GM12878 (cell line): ENCODE data around the gene KRTAP10-7. TPM values are rescaled to one million over a fixed set of nuclear protein-coding genes. Genes with fewer than 3 reads are reported as not detected.
A peak's percentile ranks its signal among the peaks of the same experiment; 100 is the strongest.

ENCODE experiments used
- ATAC-seq: fragments of 200-7000 bp; cut with Tn5 transposase; 3 replicates; pipeline ENCODE4 v1.9.1; 2020; ENCODE audit warnings: mild to moderate bottlenecking, moderate library complexity
- BruUV-seq: library from RNA; stranded (reverse); fragments of 400-500 nt; replicated peaks from 2 replicates; lab custom pipeline; 2021; lab: Mats Ljungman, UMichigan
- CTCF ChIA-PET: fragments of 300-600 bp; sonication (Branson Sonifier 250); formaldehyde crosslinking; extraction: SDS; loops from one replicate; lab custom pipeline; 2021; ENCODE audit warnings: inconsistent platforms; lab: Yijun Ruan, JAX
- POLR2A ChIA-PET: fragments of 350-600 bp; formaldehyde crosslinking; extraction: SDS; loops from one replicate; lab custom pipeline; 2021; ENCODE audit warnings: inconsistent platforms; lab: Charles Lee
- RAD21 ChIA-PET: fragments of 300-600 bp; sonication (Branson Sonifier 250); formaldehyde crosslinking; loops from one replicate; lab custom pipeline; 2023; ENCODE audit warnings: antibody characterized with exemption; ENCODE audit not compliant: unreplicated experiment; lab: Charles Lee
- SMC1A ChIA-PET: fragments of 300-600 bp; sonication (Branson Sonifier 250); formaldehyde crosslinking; loops from one replicate; lab custom pipeline; 2023; ENCODE audit not compliant: unreplicated experiment, uncharacterized antibody; lab: Charles Lee
- DNase-seq: peaks from one replicate; pipeline ENCODE4 v3.0.0-alpha.2; 2011; ENCODE audit warnings: low read depth, low spot score
- FAIRE-seq: peaks from 3 replicates; lab custom pipeline; 2011; peaks lifted over from hg19 to GRCh38; lab: Jason Lieb, UNC
- H2AFZ ChIP-seq: 2 replicates; pipeline ENCODE4 v1.6.0; 2011; ENCODE audit warnings: low read depth, low read length, control low read depth; ENCODE audit not compliant: control insufficient read depth
- H3K27ac ChIP-seq: 2 replicates; pipeline ENCODE4 v1.5.1; 2011; ENCODE audit warnings: control low read depth; ENCODE audit not compliant: control insufficient read depth, insufficient read depth
- H3K27me3 ChIP-seq, 2 experiments: replicated peaks in 1 of 2; 2 replicates each; pipeline versions ENCODE4 v1.6.0 to v1.6.1; 2011; ENCODE audit warnings: low read length in 1 of 2; ENCODE audit not compliant: control insufficient read depth in 2 of 2, insufficient read depth in 2 of 2
- H3K36me3 ChIP-seq, 2 experiments: 2 replicates each; pipeline ENCODE4 v1.5.1; 2011; ENCODE audit warnings: low read length in 1 of 2; ENCODE audit not compliant: control insufficient read depth in 2 of 2, insufficient read depth in 2 of 2
- H3K4me1 ChIP-seq: 2 replicates; pipeline ENCODE4 v1.6.1; 2011; ENCODE audit warnings: mild to moderate bottlenecking, low read length, moderate library complexity, mixed read lengths; ENCODE audit not compliant: control insufficient read depth, insufficient read depth
- H3K4me2 ChIP-seq: 2 replicates; pipeline ENCODE4 v1.6.0; 2011; ENCODE audit warnings: control low read depth; ENCODE audit not compliant: control insufficient read depth, insufficient read depth
- H3K4me3 ChIP-seq: fragments of 200-600 bp; sonication (generic); 2 replicates; pipeline ENCODE4 v1.5.1; 2016
- H3K79me2 ChIP-seq: 2 replicates; pipeline ENCODE4 v1.6.0; 2011; ENCODE audit warnings: low read length; ENCODE audit not compliant: control insufficient read depth, insufficient read depth
- H3K9ac ChIP-seq: 2 replicates; pipeline ENCODE4 v1.8.0; 2011; ENCODE audit warnings: low read length, control low read depth, mixed read lengths; ENCODE audit not compliant: control insufficient read depth, insufficient read depth
- H3K9me3 ChIP-seq: replicated peaks from 3 replicates; pipeline ENCODE4 v1.5.1; 2011; ENCODE audit warnings: mild to moderate bottlenecking, low read length; ENCODE audit not compliant: control insufficient read depth, insufficient read depth
- H4K20me1 ChIP-seq: 2 replicates; pipeline ENCODE4 v1.6.0; 2011; ENCODE audit not compliant: control insufficient read depth, insufficient read depth
- CTCF ChIP-seq, 3 experiments: IDR thresholded peaks in 2 of 3; conservative IDR thresholded peaks in 1 of 3; 2 replicates each; pipeline ENCODE4 v1.5.1; 2011; ENCODE audit warnings: low read depth in 3 of 3, low read length in 3 of 3, mild to moderate bottlenecking in 3 of 3, control low read depth in 2 of 3, moderate library complexity in 2 of 3, inconsistent platforms in 1 of 3, mixed read lengths in 1 of 3; ENCODE audit not compliant: control insufficient read depth in 2 of 3, insufficient read depth in 1 of 3; ENCODE audit errors: extremely low read depth in 1 of 3
- EZH2 ChIP-seq: IDR thresholded peaks from 2 replicates; pipeline ENCODE4 v1.6.1; 2012; ENCODE audit warnings: low read depth, mild to moderate bottlenecking, control low read depth, inconsistent platforms, low read length, borderline replicate concordance; ENCODE audit not compliant: control insufficient read depth
- FOXM1 ChIP-seq: IDR thresholded peaks from 2 replicates; pipeline ENCODE4 v1.6.1; 2012; ENCODE audit warnings: low read depth, mild to moderate bottlenecking, inconsistent platforms, low read length, moderate library complexity
- IKZF1 ChIP-seq: fragments of 450-650 bp; conservative IDR thresholded peaks from 2 replicates; pipeline ENCODE4 v1.6.1; 2017; ENCODE audit warnings: antibody characterized with exemption, mild to moderate bottlenecking
- NFXL1 ChIP-seq: fragments of 450-650 bp; IDR thresholded peaks from 2 replicates; pipeline ENCODE4 v1.6.1; 2017; ENCODE audit warnings: antibody characterized with exemption, mild to moderate bottlenecking, borderline replicate concordance
- PAX5 ChIP-seq: IDR thresholded peaks from 2 replicates; pipeline ENCODE4 v1.6.1; 2011; ENCODE audit warnings: low read depth, low read length, borderline replicate concordance
- RB1 ChIP-seq: fragments of 450-650 bp; formaldehyde crosslinking; IDR thresholded peaks from 2 replicates; pipeline ENCODE4 v1.6.1; 2017; ENCODE audit warnings: mild to moderate bottlenecking, borderline replicate concordance
- SIN3A ChIP-seq: IDR thresholded peaks from 2 replicates; pipeline ENCODE4 v1.6.1; 2012; ENCODE audit warnings: low read depth, low read length, improper control_type of control experiment
- SMC3 ChIP-seq: IDR thresholded peaks from 2 replicates; pipeline ENCODE4 v1.6.1; 2011; ENCODE audit warnings: low read length, improper control_type of control experiment, borderline replicate concordance
- SPI1 ChIP-seq: IDR thresholded peaks from 2 replicates; pipeline ENCODE4 v1.6.1; 2011; ENCODE audit warnings: low read depth, mild to moderate bottlenecking, low read length, moderate library complexity, borderline replicate concordance; ENCODE audit not compliant: insufficient read depth
- STAT3 ChIP-seq: IDR thresholded peaks from 2 replicates; pipeline ENCODE4 v1.6.1; 2011; ENCODE audit warnings: low read depth, low read length, improper control_type of control experiment
- SUPT20H ChIP-seq: IDR thresholded peaks from 2 replicates; pipeline ENCODE4 v1.6.1; 2011; ENCODE audit warnings: low read depth, mild to moderate bottlenecking, low read length, moderate library complexity, borderline replicate concordance; ENCODE audit not compliant: control insufficient read depth
- TAF1 ChIP-seq: IDR thresholded peaks from 2 replicates; pipeline ENCODE4 v1.6.1; 2011; ENCODE audit warnings: mild to moderate bottlenecking, low read depth, low read length, borderline replicate concordance
- TARDBP ChIP-seq: IDR thresholded peaks from 2 replicates; pipeline ENCODE4 v1.6.1; 2016; ENCODE audit warnings: borderline replicate concordance
- YY1 ChIP-seq: IDR thresholded peaks from 2 replicates; pipeline ENCODE4 v1.6.1; 2011; ENCODE audit warnings: low read depth, mild to moderate bottlenecking, low read length
- WGBS: methylation state at CpG from one replicate; pipeline ENCODE4 v1.1.6; 2016; ENCODE audit warnings: low lambda C conversion rate; ENCODE audit not compliant: insufficient replicate concordance, insufficient coverage; ENCODE audit errors: missing lambda C conversion rate; 5-methylcytosine and 5-hydroxymethylcytosine counted together
- in situ Hi-C: fragments of 300-500 bp; cut with MboI; formaldehyde crosslinking; loops from 9 replicates; pipeline ENCODE4 v1.14.3; 2018; ENCODE audit warnings: mixed read lengths
- intact Hi-C: fragments of 100-400 bp; cut with micrococcal nuclease; formaldehyde crosslinking; loops from one replicate; pipeline ENCODE4 v1.14.2; 2022; ENCODE audit not compliant: unreplicated experiment
- polyA plus RNA-seq, 11 experiments: library from polyadenylated mRNA; depleted of rRNA in 4 of 11; unstranded in 6 of 11; stranded (reverse) in 5 of 11; fragments of >200 nt; fragmentation: Nextera tagmentation in 4 of 11; fragmentation: Illumina TruSeq in 1 of 11; extraction: Ambion mirVana in 4 of 11; extraction: Trizol in 1 of 11; gene quantifications; 1 replicate in 1 of 11; 2 replicates in 10 of 11; pipeline versions ENCODE4 v1.2.1 to v1.2.3, GENCODE V29; 2011 to 2016; ENCODE audit warnings: inconsistent platforms in 2 of 11, missing spikeins in 2 of 11, low read depth in 1 of 11
- total RNA-seq, 4 experiments: library from RNA; depleted of rRNA in 3 of 4; stranded (reverse); fragments of >200 nt in 3 of 4; fragmentation: Illumina TruSeq in 1 of 4; extraction: Trizol in 1 of 4; gene quantifications; 2 replicates each; pipeline versions ENCODE4 v1.2.1 to v1.2.3, GENCODE V29; 2013 to 2021

KRTAP10-7 gene
- total and polyA plus RNA-seq, 10 of the 15 experiments (the other 5 are each of a cell fraction or from before 2014, with no cell fraction given), result not detected

- SMC1A ChIA-PET, result interaction anchor here (1.1 to 1.3 kb wide), 2 partner anchors 10 to 57 kb away, joined by 3 read pairs; no protein-coding TSS in a partner anchor
- H3K27ac ChIP-seq, result no peak overlapping the region
- no peak overlapping the region for H2AFZ ChIP-seq
- TF ChIP-seq CTCF (IDR thresholded peaks at IDR 0.05 in 2 of 3, conservative IDR thresholded peaks at IDR 0.05 in 1 of 3; ENCODE audit: control insufficient read depth in 2 of 3, extremely low read depth in 1 of 3, insufficient read depth in 1 of 3, low read depth in 3 of 3, low read length in 3 of 3) (peak in 1 of 3 experiments; percentile 7; a peak in 2 of 6 replicates), TAF1 (no peak)
- no peaks in the 10 kb centered on the region for H4K20me1 ChIP-seq
- no peaks in the 10 kb centered on the region for H3K79me2 ChIP-seq
- no peaks in the 10 kb centered on the region for H3K4me1 ChIP-seq
- H3K4me2 ChIP-seq, result no peak overlapping the region
- peaks cover 1% of the 10 kb centered on the region; the same call in 1 of the 3 replicates for H3K9me3 ChIP-seq
- POLR2A ChIA-PET, result no interaction called here
- ATAC-seq (no peak), FAIRE-seq (no peak), DNase-seq (no peak)
- CTCF ChIA-PET, result interaction anchor here (0.9 to 1.1 kb wide), 2 partner anchors 108 to 175 kb away, joined by 3 read pairs; no protein-coding TSS in a partner anchor
- BruUV-seq, result no TSS peak
- in situ Hi-C loops, result no loop called here
- H3K27me3 ChIP-seq, result no peaks in the 10 kb centered on the region
- H3K9ac ChIP-seq, result no peak overlapping the region
- H3K4me3 ChIP-seq, result no peak overlapping the region
- intact Hi-C loops, result no loop called here
- RAD21 ChIA-PET, result interaction anchor here (0.9 to 1.3 kb wide), 2 partner anchors 54 to 124 kb away, joined by 3 read pairs; no protein-coding TSS in a partner anchor
- no peaks in the 10 kb centered on the region for H3K36me3 ChIP-seq
- WGBS, result 18% methylated on average over 4 of the region's 4 CpGs
Measured at GRCh38 chr21:44618504-44618903, 18.1 kb downstream of the KRTAP10-7 start.

- no peak for DNase-seq
- no peak for ATAC-seq
- no peak for FAIRE-seq
- SMC1A ChIA-PET, result interaction anchor here (1.1 to 1.3 kb wide), 2 partner anchors 10 to 57 kb away, joined by 3 read pairs; no protein-coding TSS in a partner anchor
- Histone ChIP-seq H3K4me2 (no peak overlapping the region), H3K27me3 (no peaks in the 10 kb centered on the region), H3K9me3 (peaks cover 1% of the 10 kb centered on the region; the same call in 1 of the 3 replicates), H3K36me3 (no peaks in the 10 kb centered on the region), H3K27ac (no peak overlapping the region)
- intact Hi-C loops, result no loop called here
- 26% methylated on average over 3 of the region's 3 CpGs for WGBS
- TF ChIP-seq FOXM1 (no peak), EZH2 (no peak), IKZF1 (no peak), PAX5 (no peak), SMC3 (no peak), NFXL1 (no peak), SPI1 (no peak), RB1 (no peak), YY1 (no peak), TARDBP (no peak), SUPT20H (no peak), SIN3A (no peak), STAT3 (no peak)
- TF ChIP-seq, all 136 proteins: peak for 0
- Histone ChIP-seq H2AFZ (no peak overlapping the region), H3K79me2 (no peaks in the 10 kb centered on the region), H3K4me1 (no peaks in the 10 kb centered on the region), H3K4me3 (no peak overlapping the region), H4K20me1 (no peaks in the 10 kb centered on the region), H3K9ac (no peak overlapping the region)
- in situ Hi-C loops, result no loop called here
- POLR2A ChIA-PET, result interaction anchor here (0.6 kb wide), 1 partner anchor 226 kb away, joined by 5 read pairs; no protein-coding TSS in a partner anchor
- CTCF ChIA-PET, result interaction anchor here (0.9 to 1.1 kb wide), 2 partner anchors 108 to 175 kb away, joined by 3 read pairs; no protein-coding TSS in a partner anchor
- no TSS peak for BruUV-seq
- RAD21 ChIA-PET, result interaction anchor here (0.9 to 1.3 kb wide), 2 partner anchors 55 to 124 kb away, joined by 3 read pairs; no protein-coding TSS in a partner anchor
Measured at GRCh38 chr21:44618909-44619308, 18.5 kb downstream of the KRTAP10-7 start.
